CD4-positive, alpha-beta T cell treated with Interleukin-21 for 1 hour (primary cell): Measurements from ENCODE around the gene KCTD21.

ENCODE experiments used
- DNase-seq: peaks from one replicate; pipeline ENCODE4 v3.0.0-alpha.2; 2020

KCTD21 gene

GRCh38 chr11:78138291-78138690 is 50.1 kb downstream of the KCTD21 start:
- no peak for DNase-seq

- DNase-seq, result no peak
Measured at GRCh38 chr11:78132475-78132874, 56.0 kb downstream of the KCTD21 start.

GRCh38 chr11:78131956-78132355 is 56.5 kb downstream of the KCTD21 start:
- DNase-seq, result no peak

GRCh38 chr11:78127403-78127802 is 61.0 kb downstream of the KCTD21 start:
- DNase-seq, result no peak
